ENCODE measurements around the gene ASRGL1.

DNA sequence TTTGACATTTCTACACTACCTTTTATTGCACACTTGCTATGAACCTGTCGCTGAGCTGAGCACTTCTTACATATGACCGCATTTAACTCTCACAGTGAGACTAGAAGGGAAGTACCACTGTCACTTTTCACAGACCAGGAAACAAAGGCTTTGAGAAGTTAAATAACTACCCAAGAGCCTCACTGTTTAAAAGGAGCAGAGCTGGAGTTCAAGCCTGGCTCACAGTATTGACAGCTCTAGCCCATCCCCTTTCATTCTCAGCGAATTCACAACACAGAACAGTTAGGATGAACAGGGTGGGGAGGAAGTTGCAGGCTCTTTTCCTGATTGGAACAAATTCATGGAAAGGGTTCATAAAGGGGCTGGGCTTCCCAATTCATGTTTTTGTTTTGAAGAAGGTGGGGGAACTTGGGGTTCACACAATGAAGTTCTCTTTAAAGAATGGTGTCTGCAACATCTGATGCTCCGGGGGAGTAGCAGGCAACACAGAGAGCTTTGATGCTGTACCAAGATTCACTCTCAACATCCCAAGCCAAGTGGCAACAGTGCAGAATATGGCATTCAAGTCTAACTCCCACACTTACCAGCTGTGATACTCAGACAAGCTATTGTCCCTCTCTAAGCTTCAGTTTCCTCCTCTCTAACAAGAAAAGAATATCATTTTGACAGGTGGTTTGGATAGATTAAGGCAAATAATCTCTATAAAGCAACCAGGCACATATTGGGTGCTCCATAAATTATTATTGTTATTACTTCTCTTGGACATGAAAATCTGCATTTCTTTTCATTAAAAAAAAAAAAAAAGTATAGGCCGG is 98.8 kb downstream of the ASRGL1 start:
- TF ChIP-seq POLR2A (IDR thresholded peaks at IDR 0.05), result no peak
- TF ChIP-seq, protein P1, sequence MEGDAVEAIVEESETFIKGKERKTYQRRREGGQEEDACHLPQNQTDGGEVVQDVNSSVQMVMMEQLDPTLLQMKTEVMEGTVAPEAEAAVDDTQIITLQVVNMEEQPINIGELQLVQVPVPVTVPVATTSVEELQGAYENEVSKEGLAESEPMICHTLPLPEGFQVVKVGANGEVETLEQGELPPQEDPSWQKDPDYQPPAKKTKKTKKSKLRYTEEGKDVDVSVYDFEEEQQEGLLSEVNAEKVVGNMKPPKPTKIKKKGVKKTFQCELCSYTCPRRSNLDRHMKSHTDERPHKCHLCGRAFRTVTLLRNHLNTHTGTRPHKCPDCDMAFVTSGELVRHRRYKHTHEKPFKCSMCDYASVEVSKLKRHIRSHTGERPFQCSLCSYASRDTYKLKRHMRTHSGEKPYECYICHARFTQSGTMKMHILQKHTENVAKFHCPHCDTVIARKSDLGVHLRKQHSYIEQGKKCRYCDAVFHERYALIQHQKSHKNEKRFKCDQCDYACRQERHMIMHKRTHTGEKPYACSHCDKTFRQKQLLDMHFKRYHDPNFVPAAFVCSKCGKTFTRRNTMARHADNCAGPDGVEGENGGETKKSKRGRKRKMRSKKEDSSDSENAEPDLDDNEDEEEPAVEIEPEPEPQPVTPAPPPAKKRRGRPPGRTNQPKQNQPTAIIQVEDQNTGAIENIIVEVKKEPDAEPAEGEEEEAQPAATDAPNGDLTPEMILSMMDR (IDR thresholded peaks at IDR 0.05), result no peak
- TF ChIP-seq EP300 (IDR thresholded peaks at IDR 0.05), result no peak
- TF ChIP-seq POLR2AphosphoS5 (IDR thresholded peaks at IDR 0.05), result no peak

Measured in upper lobe of left lung (tissue), 4 donors.